ENCODE results near the gene NPY2R.

DNA sequence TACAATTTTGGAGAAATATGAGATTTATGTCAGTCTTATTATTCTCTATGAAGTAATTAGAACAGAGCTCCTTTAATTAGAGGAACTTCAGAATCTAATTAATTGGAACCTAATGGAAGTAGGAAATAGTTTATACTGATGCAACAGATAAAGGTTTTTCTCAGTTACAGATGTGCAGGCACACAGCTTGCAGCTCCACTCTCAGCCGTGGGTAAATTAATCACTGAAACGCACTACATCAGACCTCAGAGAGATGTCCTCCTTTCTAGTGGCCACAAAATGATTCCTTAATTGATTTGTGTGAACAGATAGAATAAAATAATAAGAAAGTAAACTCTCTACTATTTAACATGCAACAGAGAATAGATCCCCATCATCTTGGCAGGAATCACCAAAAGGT is 21.5 kb upstream of the NPY2R start:
- TF ChIP-seq, protein P1, sequence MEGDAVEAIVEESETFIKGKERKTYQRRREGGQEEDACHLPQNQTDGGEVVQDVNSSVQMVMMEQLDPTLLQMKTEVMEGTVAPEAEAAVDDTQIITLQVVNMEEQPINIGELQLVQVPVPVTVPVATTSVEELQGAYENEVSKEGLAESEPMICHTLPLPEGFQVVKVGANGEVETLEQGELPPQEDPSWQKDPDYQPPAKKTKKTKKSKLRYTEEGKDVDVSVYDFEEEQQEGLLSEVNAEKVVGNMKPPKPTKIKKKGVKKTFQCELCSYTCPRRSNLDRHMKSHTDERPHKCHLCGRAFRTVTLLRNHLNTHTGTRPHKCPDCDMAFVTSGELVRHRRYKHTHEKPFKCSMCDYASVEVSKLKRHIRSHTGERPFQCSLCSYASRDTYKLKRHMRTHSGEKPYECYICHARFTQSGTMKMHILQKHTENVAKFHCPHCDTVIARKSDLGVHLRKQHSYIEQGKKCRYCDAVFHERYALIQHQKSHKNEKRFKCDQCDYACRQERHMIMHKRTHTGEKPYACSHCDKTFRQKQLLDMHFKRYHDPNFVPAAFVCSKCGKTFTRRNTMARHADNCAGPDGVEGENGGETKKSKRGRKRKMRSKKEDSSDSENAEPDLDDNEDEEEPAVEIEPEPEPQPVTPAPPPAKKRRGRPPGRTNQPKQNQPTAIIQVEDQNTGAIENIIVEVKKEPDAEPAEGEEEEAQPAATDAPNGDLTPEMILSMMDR (IDR thresholded peaks at IDR 0.05) = no peak
- no peak for TF ChIP-seq POLR2AphosphoS5 (IDR thresholded peaks at IDR 0.05)
